Activated CD4-positive, alpha-beta T cell treated with anti-CD3 and anti-CD28 coated beads, Interleukin-2, amount 10 ng/mL, durations not matched to agents 24 days and 14 days (primary cell): ENCODE results near the gene METTL13. TPM values are rescaled to one million over a fixed set of nuclear protein-coding genes. Genes with fewer than 3 reads are reported as not detected.

Source experiments
- DNase-seq: peaks from one replicate; pipeline ENCODE4 v3.0.0; 2022
- H3K27ac Mint-ChIP-seq: one replicate; pipeline ENCODE4 v1.8.0; 2022; ENCODE audit warnings: mild to moderate bottlenecking, mixed read lengths
- H3K27me3 Mint-ChIP-seq: one replicate; pipeline ENCODE4 v1.8.0; 2022; ENCODE audit warnings: mixed read lengths
- H3K36me3 Mint-ChIP-seq: one replicate; pipeline ENCODE4 v1.8.0; 2022; ENCODE audit warnings: low read depth, mild to moderate bottlenecking, mixed read lengths
- H3K4me1 Mint-ChIP-seq: one replicate; pipeline ENCODE4 v1.8.0; 2021; ENCODE audit warnings: mixed read lengths
- H3K4me3 Mint-ChIP-seq: one replicate; pipeline ENCODE4 v1.8.0; 2022; ENCODE audit warnings: mild to moderate bottlenecking, moderate library complexity, mixed read lengths
- H3K9me3 Mint-ChIP-seq: one replicate; pipeline ENCODE4 v1.8.0; 2021; ENCODE audit warnings: mixed read lengths
- intact Hi-C: fragments of 100-400 bp; cut with micrococcal nuclease; formaldehyde crosslinking; loops from one replicate; pipeline ENCODE4 v1.15.1; 2023
- total RNA-seq: library from RNA; stranded (reverse); gene quantifications from 2 replicates; pipeline ENCODE4 v1.2.3, GENCODE V29; 2022

The METTL13 gene, protein sequence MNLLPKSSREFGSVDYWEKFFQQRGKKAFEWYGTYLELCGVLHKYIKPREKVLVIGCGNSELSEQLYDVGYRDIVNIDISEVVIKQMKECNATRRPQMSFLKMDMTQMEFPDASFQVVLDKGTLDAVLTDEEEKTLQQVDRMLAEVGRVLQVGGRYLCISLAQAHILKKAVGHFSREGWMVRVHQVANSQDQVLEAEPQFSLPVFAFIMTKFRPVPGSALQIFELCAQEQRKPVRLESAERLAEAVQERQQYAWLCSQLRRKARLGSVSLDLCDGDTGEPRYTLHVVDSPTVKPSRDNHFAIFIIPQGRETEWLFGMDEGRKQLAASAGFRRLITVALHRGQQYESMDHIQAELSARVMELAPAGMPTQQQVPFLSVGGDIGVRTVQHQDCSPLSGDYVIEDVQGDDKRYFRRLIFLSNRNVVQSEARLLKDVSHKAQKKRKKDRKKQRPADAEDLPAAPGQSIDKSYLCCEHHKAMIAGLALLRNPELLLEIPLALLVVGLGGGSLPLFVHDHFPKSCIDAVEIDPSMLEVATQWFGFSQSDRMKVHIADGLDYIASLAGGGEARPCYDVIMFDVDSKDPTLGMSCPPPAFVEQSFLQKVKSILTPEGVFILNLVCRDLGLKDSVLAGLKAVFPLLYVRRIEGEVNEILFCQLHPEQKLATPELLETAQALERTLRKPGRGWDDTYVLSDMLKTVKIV
- 56.1 and 57.8 TPM in 2 replicates for total RNA-seq

- H3K27ac Mint-ChIP-seq, result peak within 1 kb of the TSS; percentile 94
- peak; percentile 100 for DNase-seq
- no peaks in the 10 kb centered on the region for H3K27me3 Mint-ChIP-seq
- no peaks in the 10 kb centered on the region for H3K9me3 Mint-ChIP-seq
- intact Hi-C loops, result loop anchor here (1.0 to 5.0 kb wide), 8 partner anchors 13 to 1889 kb away; partner anchors contain the start of genes DNM3, FMO4, PRRC2C and SCYL3
- peaks cover 32% of the 10 kb centered on the region for H3K36me3 Mint-ChIP-seq
- H3K4me1 Mint-ChIP-seq, result peaks cover 45% of the 10 kb centered on the region
- H3K4me3 Mint-ChIP-seq, result peak within 1 kb of the TSS; percentile 98
These were observed at the start of gene METTL13 for GRCh38 chr1:171781176-171781875. Gene METTL13 (plus strand): TSS chr1:171781660. CDS start chr1:171781968, 308 bp downstream.

DNA sequence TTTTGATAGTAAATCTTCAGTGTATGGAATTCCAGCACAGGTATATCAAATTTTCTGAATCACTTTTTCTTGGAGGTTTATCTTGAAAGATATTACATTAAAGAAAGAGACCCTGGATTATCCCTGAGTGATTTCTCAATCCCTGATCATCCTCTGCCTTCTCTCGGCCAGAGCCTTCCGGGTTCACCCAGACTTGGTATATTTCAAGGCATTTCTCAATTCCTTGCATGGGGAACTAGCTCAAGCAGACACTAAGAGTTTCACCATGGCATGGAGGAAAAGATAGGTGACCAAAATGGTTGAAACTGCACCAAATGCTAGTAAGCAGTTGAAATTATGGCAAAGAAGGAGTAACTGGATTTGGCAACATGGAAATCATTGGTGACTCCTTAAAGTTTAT lies 45.3 kb upstream of the METTL13 start:
- Mint-ChIP-seq H3K27ac (no peak overlapping the region), H3K4me1 (peaks cover 34% of the 10 kb centered on the region), H3K4me3 (no peak overlapping the region), H3K27me3 (no peaks in the 10 kb centered on the region), H3K9me3 (no peaks in the 10 kb centered on the region), H3K36me3 (peaks cover 32% of the 10 kb centered on the region)
- DNase-seq, result no peak
- intact Hi-C loops, result no loop called here

DNA sequence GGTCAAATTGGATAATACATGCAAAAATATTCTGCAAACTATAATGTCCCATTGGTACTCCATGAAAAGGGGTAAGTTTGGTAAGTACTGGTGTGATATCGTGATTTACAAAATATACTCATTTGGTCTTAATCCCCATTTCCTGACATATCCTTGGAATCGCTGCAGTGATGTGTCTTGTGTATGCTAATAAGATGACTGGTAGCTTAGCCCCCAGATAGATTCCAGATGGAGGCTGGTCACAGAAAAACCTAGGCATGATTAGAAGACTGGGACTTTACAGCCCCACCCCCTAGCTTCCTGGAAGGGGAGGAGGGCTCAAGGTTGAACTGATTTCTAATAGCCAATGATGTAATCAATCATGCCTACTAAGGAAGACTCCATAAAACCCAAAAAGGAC lies 42.5 kb upstream of the METTL13 start:
- intact Hi-C loops, result no loop called here

GRCh38 chr1:171739656-171740055 lies 41.8 kb upstream of the METTL13 start:
- intact Hi-C loops, result loop anchor here (2.0 to 5.0 kb wide), 6 partner anchors 95 to 1847 kb away; partner anchors contain the start of gene SCYL3
- H3K9me3 Mint-ChIP-seq, result no peaks in the 10 kb centered on the region
- H3K4me3 Mint-ChIP-seq, result peak overlapping the region; percentile 100
- peaks cover 24% of the 10 kb centered on the region for H3K36me3 Mint-ChIP-seq
- H3K27me3 Mint-ChIP-seq, result no peaks in the 10 kb centered on the region
- no peak for DNase-seq
- peaks cover 50% of the 10 kb centered on the region for H3K4me1 Mint-ChIP-seq
- peak overlapping the region; percentile 84 for H3K27ac Mint-ChIP-seq

More for the DNA sequence above, 42.5 kb upstream of the METTL13 start:
- Mint-ChIP-seq H3K9me3 (no peaks in the 10 kb centered on the region), H3K4me1 (peaks cover 45% of the 10 kb centered on the region), H3K36me3 (peaks cover 27% of the 10 kb centered on the region), H3K4me3 (peak overlapping the region; percentile 100), H3K27ac (peak overlapping the region; percentile 84), H3K27me3 (no peaks in the 10 kb centered on the region)
- DNase-seq, result no peak

- H3K9me3 Mint-ChIP-seq, result no peaks in the 10 kb centered on the region
- H3K4me3 Mint-ChIP-seq, result peak overlapping the region; percentile 100
- intact Hi-C loops, result loop anchor here (2.0 to 5.0 kb wide), 6 partner anchors 96 to 1848 kb away; partner anchors contain the start of gene SCYL3
- no peaks in the 10 kb centered on the region for H3K27me3 Mint-ChIP-seq
- H3K36me3 Mint-ChIP-seq, result peaks cover 20% of the 10 kb centered on the region
- DNase-seq, result no peak
- H3K27ac Mint-ChIP-seq, result peak overlapping the region; percentile 84
- H3K4me1 Mint-ChIP-seq, result peaks cover 53% of the 10 kb centered on the region
These were observed 41.0 kb upstream of the METTL13 start for GRCh38 chr1:171740356-171740863.

DNA sequence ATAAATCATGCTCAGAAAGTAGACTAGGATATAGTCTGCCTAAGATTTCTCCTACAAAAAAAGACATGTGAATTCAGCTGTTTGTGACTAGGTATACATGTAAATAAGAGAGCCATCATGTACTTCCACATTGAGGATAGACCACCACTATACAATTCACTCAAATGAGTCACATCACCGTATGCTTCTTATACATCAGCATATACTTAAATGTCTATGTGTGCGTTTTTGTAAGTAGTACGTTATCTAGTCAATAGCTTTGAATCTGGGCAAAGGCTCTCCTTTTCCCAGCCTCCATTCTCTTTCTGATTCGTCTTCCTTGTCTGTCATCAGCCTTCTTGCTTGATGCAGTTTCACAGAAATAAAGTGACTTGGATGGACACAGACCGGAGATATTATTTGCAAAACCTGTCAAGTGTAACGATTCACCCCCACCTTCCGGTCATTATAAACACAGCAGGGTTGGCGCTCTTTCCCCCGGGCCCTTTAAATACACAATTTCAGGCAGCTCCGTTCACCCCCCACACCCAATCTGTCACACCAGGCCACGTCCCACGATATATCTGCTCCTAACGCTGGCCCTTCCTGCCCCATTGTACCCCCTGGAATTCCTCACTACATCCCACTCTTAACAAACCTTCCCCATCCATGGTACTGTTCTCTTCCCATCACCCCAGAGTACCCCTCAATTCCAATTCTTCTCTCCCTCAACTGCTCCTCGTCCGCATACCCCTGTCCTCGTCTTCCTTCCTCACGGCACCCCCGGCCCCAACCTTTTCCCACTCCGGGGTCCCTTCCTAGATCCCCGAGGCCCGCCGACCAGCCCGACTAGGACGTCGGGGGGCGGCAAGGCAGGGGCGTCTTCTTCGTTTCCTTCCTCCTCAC lies 40.2 kb upstream of the METTL13 start:
- DNase-seq, result peak; percentile 85
- no peaks in the 10 kb centered on the region for H3K27me3 Mint-ChIP-seq
- peaks cover 14% of the 10 kb centered on the region for H3K36me3 Mint-ChIP-seq
- H3K27ac Mint-ChIP-seq, result peak overlapping the region; percentile 100
- H3K9me3 Mint-ChIP-seq, result no peaks in the 10 kb centered on the region
- peak overlapping the region; percentile 100 for H3K4me3 Mint-ChIP-seq
- intact Hi-C loops, result loop anchor here (2.0 to 5.0 kb wide), 6 partner anchors 96 to 1849 kb away; partner anchors contain the start of gene SCYL3
- H3K4me1 Mint-ChIP-seq, result peaks cover 53% of the 10 kb centered on the region

DNA sequence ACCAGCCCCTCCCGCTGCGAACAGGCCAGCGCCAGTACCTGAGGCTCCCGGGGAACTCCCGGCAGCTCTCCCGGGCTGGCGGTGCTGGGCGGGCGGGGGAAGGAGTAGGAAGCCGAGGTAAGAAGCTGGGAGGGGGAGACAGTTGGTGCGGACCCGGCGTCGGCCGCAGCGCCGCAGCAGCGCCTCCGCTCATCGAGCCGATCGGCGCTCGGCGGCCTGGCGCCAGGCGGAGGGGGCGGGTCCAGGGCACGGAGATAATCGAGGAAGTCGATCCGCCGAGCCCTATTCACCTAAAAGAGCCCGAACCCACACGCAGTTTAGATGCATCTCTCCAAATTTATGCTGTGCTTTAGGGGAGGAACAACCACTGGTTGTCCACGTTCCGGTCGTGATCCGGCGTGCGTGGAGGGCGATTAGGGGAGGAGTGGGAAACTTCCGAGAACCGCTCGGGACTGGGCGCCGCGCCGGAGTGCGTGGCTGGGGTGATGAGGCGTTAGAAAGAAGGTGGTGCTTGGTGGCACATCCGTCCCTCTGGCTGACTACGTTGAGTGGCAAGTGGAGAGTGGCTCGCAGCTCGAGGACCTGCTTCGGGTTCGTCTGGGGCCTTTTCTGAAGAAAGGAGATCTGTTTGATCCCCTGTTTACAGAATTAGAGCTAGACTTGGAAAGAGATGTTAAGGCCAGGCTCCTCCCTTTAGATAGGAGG lies 39.4 kb upstream of the METTL13 start, which contains the start of gene VAMP4:
Gene VAMP4 (minus strand): TSS at position 194 of the 705 bp plus-strand sequence. CDS start 3,651 bp downstream, outside the sequence.
- peak within 1 kb of the TSS; percentile 100 for H3K4me3 Mint-ChIP-seq
- peaks cover 51% of the 10 kb centered on the region for H3K4me1 Mint-ChIP-seq
- H3K9me3 Mint-ChIP-seq, result no peaks in the 10 kb centered on the region
- peak; percentile 95 for DNase-seq
- H3K27ac Mint-ChIP-seq, result peak within 1 kb of the TSS; percentile 100
- H3K27me3 Mint-ChIP-seq, result no peaks in the 10 kb centered on the region
- intact Hi-C loops, result loop anchor here (1.0 to 5.0 kb wide), 9 partner anchors 39 to 1850 kb away; partner anchors contain the start of genes DNM3, METTL13 and SCYL3
- H3K36me3 Mint-ChIP-seq, result peaks cover 7% of the 10 kb centered on the region

DNA sequence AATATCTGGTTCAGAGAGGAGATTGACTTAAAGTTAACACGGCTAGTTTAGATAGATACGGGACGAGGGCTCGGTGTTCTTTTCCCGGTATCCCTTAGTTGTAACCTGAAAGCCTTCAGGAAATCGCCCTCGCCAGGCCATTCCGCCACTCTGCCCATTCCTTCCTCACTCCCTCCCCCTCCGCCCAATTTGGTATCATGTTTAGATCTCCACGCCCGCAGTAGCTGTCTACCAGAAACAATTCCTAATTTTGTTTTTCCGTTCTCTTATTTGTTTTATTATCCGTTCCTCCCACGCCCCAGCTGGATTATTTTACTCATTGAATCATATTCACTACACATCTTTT lies 38.9 kb upstream of the METTL13 start:
- H3K4me1 Mint-ChIP-seq, result peaks cover 51% of the 10 kb centered on the region
- peaks cover 6% of the 10 kb centered on the region for H3K36me3 Mint-ChIP-seq
- no peaks in the 10 kb centered on the region for H3K27me3 Mint-ChIP-seq
- peak overlapping the region; percentile 100 for H3K4me3 Mint-ChIP-seq
- peak overlapping the region; percentile 100 for H3K27ac Mint-ChIP-seq
- no peak for DNase-seq
- H3K9me3 Mint-ChIP-seq, result no peaks in the 10 kb centered on the region
- intact Hi-C loops, result loop anchor here (1.0 to 5.0 kb wide), 7 partner anchors 39 to 1850 kb away; partner anchors contain the start of genes DNM3, METTL13 and SCYL3

DNA sequence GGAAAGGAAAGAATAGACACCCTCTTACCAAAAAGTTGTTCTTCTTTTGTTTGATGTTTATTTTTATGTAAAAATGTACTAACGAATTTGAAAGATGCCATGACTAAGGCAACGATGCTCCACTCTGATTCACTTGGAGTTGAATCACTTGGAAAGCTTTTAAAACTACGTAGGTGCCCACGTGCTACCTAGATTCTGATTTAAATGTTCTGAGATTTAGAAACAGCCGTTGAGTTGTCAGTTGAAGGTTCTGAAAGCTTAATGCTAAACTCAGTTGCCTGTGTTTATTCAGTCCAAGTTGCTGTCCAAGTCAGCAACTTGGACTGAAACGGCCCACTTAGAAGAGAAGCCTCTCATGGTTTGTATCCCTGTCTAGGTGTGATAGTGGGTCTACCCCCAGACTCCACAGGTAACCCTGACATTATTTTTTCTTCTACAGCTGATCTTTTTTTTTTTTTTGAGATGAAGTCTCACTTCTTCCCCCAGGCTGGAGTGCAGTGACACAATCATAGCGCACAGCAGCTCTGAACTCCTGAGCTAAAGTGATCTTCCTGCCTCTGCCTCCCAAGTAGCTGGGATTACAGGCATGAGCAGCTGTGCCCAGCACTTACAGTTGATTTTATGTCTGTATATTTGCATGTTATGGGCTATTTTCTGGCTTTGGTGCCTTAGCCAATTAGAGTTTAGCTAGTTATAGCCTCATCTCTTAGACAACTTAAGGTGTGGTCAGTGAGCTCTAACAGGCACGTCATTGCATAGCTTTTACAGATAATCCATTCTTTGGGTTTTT lies 38.2 kb upstream of the METTL13 start:
- peak overlapping the region; percentile 100 for H3K27ac Mint-ChIP-seq
- H3K27me3 Mint-ChIP-seq, result no peaks in the 10 kb centered on the region
- no peaks in the 10 kb centered on the region for H3K9me3 Mint-ChIP-seq
- no peak for DNase-seq
- peak overlapping the region; percentile 100 for H3K4me3 Mint-ChIP-seq
- peaks cover 3% of the 10 kb centered on the region for H3K36me3 Mint-ChIP-seq
- peaks cover 49% of the 10 kb centered on the region for H3K4me1 Mint-ChIP-seq
- intact Hi-C loops, result loop anchor here (2.0 to 5.0 kb wide), 5 partner anchors 98 to 1851 kb away; partner anchors contain the start of genes DNM3 and SCYL3

DNA sequence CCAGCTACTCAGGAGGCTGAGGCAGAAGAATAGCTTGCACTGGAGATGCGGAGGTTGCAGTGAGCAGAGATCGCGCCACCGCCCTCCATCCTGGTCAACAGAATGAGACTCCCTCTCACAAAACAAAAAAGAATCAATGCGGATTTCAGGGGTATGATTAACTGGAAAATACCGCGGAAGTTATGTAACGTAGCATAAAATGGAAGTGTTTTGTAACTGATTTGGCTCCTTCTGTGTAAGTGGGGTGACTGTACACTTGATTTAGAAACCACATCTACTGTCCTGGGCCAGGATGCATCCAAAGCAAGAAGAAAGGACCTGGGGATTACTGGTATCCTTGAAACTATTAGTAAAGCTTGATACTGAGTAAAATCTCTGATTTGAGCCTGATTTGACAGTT lies 36.5 kb upstream of the METTL13 start:
- Mint-ChIP-seq H3K27ac (no peak overlapping the region), H3K27me3 (no peaks in the 10 kb centered on the region), H3K9me3 (no peaks in the 10 kb centered on the region), H3K4me1 (peaks cover 32% of the 10 kb centered on the region), H3K4me3 (no peak overlapping the region), H3K36me3 (peaks cover 1% of the 10 kb centered on the region)
- intact Hi-C loops, result loop anchor here (5.0 kb wide), 4 partner anchors 163 to 1853 kb away; partner anchors contain the start of gene SCYL3
- DNase-seq, result no peak

- H3K36me3 Mint-ChIP-seq, result no peaks in the 10 kb centered on the region
- no peak overlapping the region for H3K27ac Mint-ChIP-seq
- intact Hi-C loops, result no loop called here
- no peaks in the 10 kb centered on the region for H3K27me3 Mint-ChIP-seq
- no peak overlapping the region for H3K4me3 Mint-ChIP-seq
- no peaks in the 10 kb centered on the region for H3K9me3 Mint-ChIP-seq
- peaks cover 17% of the 10 kb centered on the region for H3K4me1 Mint-ChIP-seq
- no peak for DNase-seq
These were observed 32.8 kb upstream of the METTL13 start for GRCh38 chr1:171748651-171749050.
